Measurements from ENCODE around the gene GDPD3.

- TF ChIP-seq, protein P1, sequence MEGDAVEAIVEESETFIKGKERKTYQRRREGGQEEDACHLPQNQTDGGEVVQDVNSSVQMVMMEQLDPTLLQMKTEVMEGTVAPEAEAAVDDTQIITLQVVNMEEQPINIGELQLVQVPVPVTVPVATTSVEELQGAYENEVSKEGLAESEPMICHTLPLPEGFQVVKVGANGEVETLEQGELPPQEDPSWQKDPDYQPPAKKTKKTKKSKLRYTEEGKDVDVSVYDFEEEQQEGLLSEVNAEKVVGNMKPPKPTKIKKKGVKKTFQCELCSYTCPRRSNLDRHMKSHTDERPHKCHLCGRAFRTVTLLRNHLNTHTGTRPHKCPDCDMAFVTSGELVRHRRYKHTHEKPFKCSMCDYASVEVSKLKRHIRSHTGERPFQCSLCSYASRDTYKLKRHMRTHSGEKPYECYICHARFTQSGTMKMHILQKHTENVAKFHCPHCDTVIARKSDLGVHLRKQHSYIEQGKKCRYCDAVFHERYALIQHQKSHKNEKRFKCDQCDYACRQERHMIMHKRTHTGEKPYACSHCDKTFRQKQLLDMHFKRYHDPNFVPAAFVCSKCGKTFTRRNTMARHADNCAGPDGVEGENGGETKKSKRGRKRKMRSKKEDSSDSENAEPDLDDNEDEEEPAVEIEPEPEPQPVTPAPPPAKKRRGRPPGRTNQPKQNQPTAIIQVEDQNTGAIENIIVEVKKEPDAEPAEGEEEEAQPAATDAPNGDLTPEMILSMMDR (IDR thresholded peaks at IDR 0.05; ENCODE audit: low read depth, low read length, poor library complexity, severe bottlenecking), result no peak
- TF ChIP-seq EZH2phosphoT487 (IDR thresholded peaks at IDR 0.05; ENCODE audit: borderline replicate concordance, low read length), result no peak
These were observed 48.0 kb downstream of the GDPD3 start, which contains the start of gene ALDOA for GRCh38 chr16:30065102-30065942.
